CD14-positive monocyte (primary cell): ENCODE results near the gene CALML4. TPM values are rescaled to one million over a fixed set of nuclear protein-coding genes. Genes with fewer than 3 reads are reported as not detected.

ENCODE experiments used
- DNase-seq, 3 donors: peaks; one replicate each; pipeline ENCODE4 v3.0.0-alpha.2; 2011 to 2022
- H2AFZ ChIP-seq: 2 replicates; pipeline ENCODE4 v1.6.0; 2012; ENCODE audit warnings: mild to moderate bottlenecking, low read depth, low read length, inconsistent platforms; ENCODE audit not compliant: insufficient read depth, poor library complexity, severe bottlenecking
- H3K27ac ChIP-seq, 2 donors: 1 replicate in 1 of 2; 2 replicates in 1 of 2; pipeline ENCODE4 v1.5.1; 2012 to 2013; ENCODE audit warnings: low read length in 2 of 2, control low read depth in 1 of 2, inconsistent platforms in 1 of 2, low read depth in 1 of 2, mild to moderate bottlenecking in 1 of 2
- H3K27me3 ChIP-seq, 2 donors: one replicate each; pipeline versions ENCODE4 v1.6.0 to v1.6.1; 2011 to 2013; ENCODE audit warnings: low read length in 2 of 2; ENCODE audit not compliant: control insufficient read depth in 2 of 2, insufficient read depth in 2 of 2
- H3K36me3 ChIP-seq, 2 donors: replicated peaks in 1 of 2; 1 replicate in 1 of 2; 2 replicates in 1 of 2; pipeline versions ENCODE4 v1.5.1 to v1.6.1; 2012 to 2013; ENCODE audit warnings: low read length in 2 of 2, control low read depth in 1 of 2, inconsistent platforms in 1 of 2, mild to moderate bottlenecking in 1 of 2; ENCODE audit not compliant: insufficient read depth in 2 of 2, control insufficient read depth in 1 of 2
- H3K4me1 ChIP-seq, 2 donors: 1 replicate in 1 of 2; 2 replicates in 1 of 2; pipeline versions ENCODE4 v1.5.1 to v1.6.1; 2012 to 2013; ENCODE audit warnings: low read length in 2 of 2, control low read depth in 1 of 2, inconsistent platforms in 1 of 2, mild to moderate bottlenecking in 1 of 2, moderate library complexity in 1 of 2; ENCODE audit not compliant: insufficient read depth in 2 of 2, control insufficient read depth in 1 of 2
- H3K4me2 ChIP-seq: replicated peaks from 2 replicates; pipeline ENCODE3; 2012; ENCODE audit warnings: low read length, moderate library complexity, mild to moderate bottlenecking; ENCODE audit not compliant: poor library complexity, severe bottlenecking; ENCODE audit errors: extremely low read depth
- H3K4me3 ChIP-seq, 3 experiments: fragments of 200-600 bp in 1 of 3; sonication (generic) in 1 of 3; replicated peaks in 1 of 3; 1 replicate in 2 of 3; 2 replicates in 1 of 3; pipeline ENCODE4 v1.5.1; 2011 to 2013; ENCODE audit warnings: low read length in 3 of 3, mild to moderate bottlenecking in 3 of 3, control low read depth in 2 of 3, low read depth in 2 of 3, inconsistent platforms in 1 of 3, moderate library complexity in 1 of 3
- H3K79me2 ChIP-seq: 2 replicates; pipeline ENCODE4 v1.6.0; 2012; ENCODE audit warnings: mild to moderate bottlenecking, control low read depth, inconsistent platforms, low read length, moderate library complexity; ENCODE audit not compliant: insufficient read depth
- H3K9ac ChIP-seq: 2 replicates; pipeline ENCODE4 v1.6.0; 2017; ENCODE audit warnings: low read length, mild to moderate bottlenecking; ENCODE audit not compliant: insufficient read depth, poor library complexity, severe bottlenecking
- H3K9me3 ChIP-seq, 2 donors: replicated peaks in 1 of 2; 1 replicate in 1 of 2; 2 replicates in 1 of 2; pipeline versions ENCODE4 v1.5.1 to v1.6.1; 2012 to 2013; ENCODE audit warnings: low read length in 2 of 2, control low read depth in 1 of 2; ENCODE audit not compliant: control insufficient read depth in 1 of 2, insufficient read depth in 1 of 2
- H4K20me1 ChIP-seq: 2 replicates; pipeline ENCODE4 v1.6.0; 2012; ENCODE audit warnings: mild to moderate bottlenecking, low read length, control low read depth, moderate library complexity; ENCODE audit not compliant: insufficient read depth
- H3K27ac Mint-ChIP-seq, 7 donors: one replicate each; pipeline ENCODE4 v1.8.0; 2020; ENCODE audit warnings: mild to moderate bottlenecking in 7 of 7, mixed read lengths in 7 of 7, moderate library complexity in 6 of 7, inconsistent platforms in 2 of 7
- H3K27me3 Mint-ChIP-seq, 3 donors: one replicate each; pipeline ENCODE4 v1.8.0; 2021 to 2022; ENCODE audit warnings: low read depth in 3 of 3, mild to moderate bottlenecking in 3 of 3, mixed read lengths in 3 of 3, moderate library complexity in 3 of 3, inconsistent platforms in 1 of 3
- H3K36me3 Mint-ChIP-seq, 2 donors: one replicate each; pipeline ENCODE4 v1.8.0; 2020; ENCODE audit warnings: mixed read lengths in 2 of 2, inconsistent platforms in 1 of 2, mild to moderate bottlenecking in 1 of 2
- H3K4me1 Mint-ChIP-seq: one replicate; pipeline ENCODE4 v1.8.0; 2020; ENCODE audit warnings: mild to moderate bottlenecking, mixed read lengths
- H3K4me3 Mint-ChIP-seq, 2 donors: one replicate each; pipeline ENCODE4 v1.8.0; 2020; ENCODE audit warnings: mild to moderate bottlenecking in 2 of 2, mixed read lengths in 2 of 2, moderate library complexity in 1 of 2
- H3K9me3 Mint-ChIP-seq, 7 donors: one replicate each; pipeline ENCODE4 v1.8.0; 2020 to 2022; ENCODE audit warnings: mixed read lengths in 7 of 7, mild to moderate bottlenecking in 6 of 7, moderate library complexity in 6 of 7, inconsistent platforms in 2 of 7
- WGBS: methylation state at CpG from one replicate; pipeline ENCODE4 v1.1.5; 2013; ENCODE audit warnings: missing lambda C conversion rate; ENCODE audit not compliant: insufficient coverage; 5-methylcytosine and 5-hydroxymethylcytosine counted together
- intact Hi-C, 2 donors: fragments of 100-400 bp; cut with micrococcal nuclease; formaldehyde crosslinking; loops; one replicate each; pipeline versions ENCODE4 v1.15.0 to v1.15.1; 2023
- polyA minus RNA-seq: library from RNA; depleted of rRNA, polyadenylated mRNA; stranded (reverse); fragments of >200 nt; gene quantifications from 2 replicates; pipeline ENCODE4 v1.2.3, GENCODE V29; 2012
- polyA plus RNA-seq, 3 donors: library from polyadenylated mRNA; depleted of rRNA in 1 of 3; unstranded in 2 of 3; stranded (reverse) in 1 of 3; fragments of 300-500 nt in 2 of 3; fragments of >200 nt in 1 of 3; fragmentation: Illumina TruSeq in 2 of 3; gene quantifications; 1 replicate in 2 of 3; 2 replicates in 1 of 3; pipeline ENCODE4 v1.2.3, GENCODE V29; 2012 to 2021
- total RNA-seq, 12 experiments: library from RNA in 1 of 12; stranded (reverse) in 1 of 12; fragments of 120-200 nt in 1 of 12; gene quantifications; one replicate each; pipeline ENCODE4 v1.2.4 and lab custom pipeline; 2013 to 2026; ENCODE audit warnings: mixed read lengths in 6 of 12, inconsistent platforms in 1 of 12
- TF ChIP-seq, protein P1 (sequence below): fragments of 200-600 bp; IDR thresholded peaks from one replicate; pipeline ENCODE4 v1.8.0; 2022; ENCODE audit warnings: antibody characterized with exemption, mild to moderate bottlenecking

The CALML4 gene, protein sequence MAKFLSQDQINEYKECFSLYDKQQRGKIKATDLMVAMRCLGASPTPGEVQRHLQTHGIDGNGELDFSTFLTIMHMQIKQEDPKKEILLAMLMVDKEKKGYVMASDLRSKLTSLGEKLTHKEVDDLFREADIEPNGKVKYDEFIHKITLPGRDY
- total RNA-seq (2013) = 56.6 TPM
- polyA plus RNA-seq = 10 to 100 TPM; 24.3 to 44.5 (median 38.8) TPM
- 14.5 and 25.5 TPM in 2 replicates for polyA minus RNA-seq
- 0 to 0.83 (median 0.31) reads per million in 11 experiments for total RNA-seq (lab: John Stamatoyannopoulos, UW)

DNA sequence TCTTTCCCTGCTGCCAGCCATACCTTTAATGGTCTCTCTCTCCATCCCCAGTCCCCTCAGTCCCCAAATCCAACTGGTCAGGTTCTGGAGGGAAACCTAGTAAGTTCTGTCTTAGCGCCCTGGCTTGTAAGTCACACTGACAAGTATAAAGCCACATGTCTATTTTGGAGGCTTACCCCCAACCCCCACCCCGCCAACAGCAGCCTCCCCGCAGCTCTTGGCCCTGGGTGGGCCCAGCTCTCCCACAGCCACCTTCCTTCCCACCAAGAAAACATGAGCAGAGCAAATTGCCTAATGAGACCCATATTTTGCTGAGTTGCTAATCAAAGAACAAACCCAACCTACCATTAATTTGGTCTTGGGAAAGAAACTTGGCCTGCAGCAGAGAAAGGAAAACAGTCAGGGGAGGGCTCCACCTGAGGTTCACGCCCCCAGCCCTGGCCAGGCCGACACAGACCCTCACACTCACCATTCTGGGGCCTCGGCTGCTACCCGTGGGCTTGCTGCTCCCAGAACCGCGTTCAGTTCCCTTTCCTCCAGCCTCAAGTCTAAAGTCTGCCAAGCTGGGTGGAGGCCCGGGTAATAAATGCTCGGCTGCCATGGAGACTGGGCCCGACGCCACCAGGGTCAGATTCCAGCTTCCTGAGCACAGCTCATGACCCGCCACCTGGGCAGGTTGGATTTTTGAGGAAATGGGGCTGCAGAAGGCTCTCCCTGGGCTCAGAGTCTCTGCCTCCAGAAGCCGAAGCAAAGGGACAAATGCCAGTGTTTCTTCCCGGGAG is at the start of gene CALML4:
CALML4 (minus strand) TSS at position 557 of the 782 bp plus-strand sequence; CDS start at position 472, 85 bp downstream.
- Histone ChIP-seq H3K36me3 (no peaks in the 10 kb centered on the region), H3K79me2 (peaks cover 62% of the 10 kb centered on the region), H4K20me1 (peaks cover 29% of the 10 kb centered on the region), H3K27ac (peak within 1 kb of the TSS; percentile 84 to 86), H3K4me2 (peak within 1 kb of the TSS; percentile 89), H3K4me3 (peak within 1 kb of the TSS; percentile 41 to 81 (median 63)), H3K4me1 (peaks cover 59 to 69% of the 10 kb centered on the region in 2 donors), H2AFZ (peak within 1 kb of the TSS; percentile 78), H3K9me3 (no peaks in the 10 kb centered on the region), H3K9ac (peak within 1 kb of the TSS; percentile 70), H3K27me3 (no peaks in the 10 kb centered on the region)
- WGBS = 16% methylated on average over 13 of the region's 16 CpGs
- Mint-ChIP-seq H3K36me3 (peaks cover 3 to 30% of the 10 kb centered on the region in 2 donors), H3K27me3 (peaks cover 0 to 2% (median 0%) of the 10 kb centered on the region in 3 donors), H3K27ac (peak within 1 kb of the TSS; percentile 85 to 93 (median 92)), H3K4me1 (peaks cover 87% of the 10 kb centered on the region), H3K9me3 (no peaks in the 10 kb centered on the region), H3K4me3 (peak within 1 kb of the TSS; percentile 81 to 93)
- DNase-seq = peak in 2 of 3 donors; percentile 43 to 45
- intact Hi-C loops = no loop called here
- TF ChIP-seq, protein P1, sequence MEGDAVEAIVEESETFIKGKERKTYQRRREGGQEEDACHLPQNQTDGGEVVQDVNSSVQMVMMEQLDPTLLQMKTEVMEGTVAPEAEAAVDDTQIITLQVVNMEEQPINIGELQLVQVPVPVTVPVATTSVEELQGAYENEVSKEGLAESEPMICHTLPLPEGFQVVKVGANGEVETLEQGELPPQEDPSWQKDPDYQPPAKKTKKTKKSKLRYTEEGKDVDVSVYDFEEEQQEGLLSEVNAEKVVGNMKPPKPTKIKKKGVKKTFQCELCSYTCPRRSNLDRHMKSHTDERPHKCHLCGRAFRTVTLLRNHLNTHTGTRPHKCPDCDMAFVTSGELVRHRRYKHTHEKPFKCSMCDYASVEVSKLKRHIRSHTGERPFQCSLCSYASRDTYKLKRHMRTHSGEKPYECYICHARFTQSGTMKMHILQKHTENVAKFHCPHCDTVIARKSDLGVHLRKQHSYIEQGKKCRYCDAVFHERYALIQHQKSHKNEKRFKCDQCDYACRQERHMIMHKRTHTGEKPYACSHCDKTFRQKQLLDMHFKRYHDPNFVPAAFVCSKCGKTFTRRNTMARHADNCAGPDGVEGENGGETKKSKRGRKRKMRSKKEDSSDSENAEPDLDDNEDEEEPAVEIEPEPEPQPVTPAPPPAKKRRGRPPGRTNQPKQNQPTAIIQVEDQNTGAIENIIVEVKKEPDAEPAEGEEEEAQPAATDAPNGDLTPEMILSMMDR = no peak

DNA sequence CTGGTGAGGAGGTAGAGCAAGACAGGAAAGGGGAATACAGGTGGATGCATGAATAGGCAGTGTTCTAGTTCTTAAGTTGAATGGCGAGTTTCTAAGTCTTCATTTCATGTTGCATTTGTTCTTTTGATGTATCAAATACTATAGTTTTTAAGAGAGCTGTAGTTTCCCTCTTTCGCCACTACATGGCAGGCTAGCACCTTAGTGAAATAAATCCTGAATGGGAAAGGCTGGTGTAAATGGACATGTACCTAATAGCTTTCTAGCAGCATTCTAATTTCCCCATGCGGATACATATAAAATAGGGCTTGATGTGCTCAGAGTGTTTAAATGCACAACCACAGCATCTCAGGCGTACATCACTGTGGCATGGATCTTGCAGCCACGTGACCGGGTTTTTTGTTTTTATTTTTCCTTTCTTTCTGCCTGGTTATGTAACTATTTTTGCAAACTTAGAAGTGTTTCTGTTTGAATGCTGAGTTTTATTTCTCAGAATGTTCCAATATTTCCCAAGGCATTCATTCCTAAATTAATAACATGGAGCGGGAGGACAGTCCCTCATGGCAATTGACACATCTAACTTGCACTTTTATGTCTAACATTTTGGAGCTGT is 47.9 kb upstream of the CALML4 start:
- no peak overlapping the region for H3K4me3 ChIP-seq
- H3K9me3 ChIP-seq = no peaks in the 10 kb centered on the region
- no CpG with 5 or more reads among the region's 7 CpGs for WGBS
- H3K9ac ChIP-seq = no peak overlapping the region
- no peak overlapping the region for H2AFZ ChIP-seq
- H3K9me3 Mint-ChIP-seq = no peaks in the 10 kb centered on the region
- H3K4me1 Mint-ChIP-seq = peaks cover 31% of the 10 kb centered on the region
- peak; percentile 54 to 72 (median 64) for DNase-seq
- no peaks in the 10 kb centered on the region for H3K36me3 Mint-ChIP-seq
- no peaks in the 10 kb centered on the region for H3K27me3 ChIP-seq
- no peak overlapping the region for H3K27ac ChIP-seq
- no peak overlapping the region for H3K4me3 Mint-ChIP-seq
- H3K4me2 ChIP-seq = no peak overlapping the region
- no peaks in the 10 kb centered on the region for H4K20me1 ChIP-seq
- H3K27me3 Mint-ChIP-seq = peaks cover 0 to 2% (median 0%) of the 10 kb centered on the region in 3 donors
- no peak overlapping the region for H3K27ac Mint-ChIP-seq
- no peaks in the 10 kb centered on the region for H3K36me3 ChIP-seq
- peaks cover 32 to 34% of the 10 kb centered on the region in 2 donors for H3K4me1 ChIP-seq
- no peaks in the 10 kb centered on the region for H3K79me2 ChIP-seq
- TF ChIP-seq, protein P1 = peak; percentile 82
- intact Hi-C loops = loop anchor here (2.0 to 10.0 kb wide), 3 partner anchors 52 to 129 kb away; no protein-coding TSS in a partner anchor
